LNCaP clone FGC (cell line): ENCODE measurements around the gene AP4E1.
A peak's percentile ranks its signal among the peaks of the same experiment; 100 is the strongest.
"Not testable (repeated sequence)": the region's sequence is repeated elsewhere in the genome, so short reads cannot be mapped to it uniquely, and the experiment has no call there.

ENCODE experiments used
- DNase-seq: peaks from one replicate; pipeline ENCODE4 v3.0.0-alpha.2; 2011; ENCODE audit warnings: low read depth
- H3K4me3 ChIP-seq: 2 replicates; pipeline ENCODE4 v1.5.1; 2011; ENCODE audit warnings: mild to moderate bottlenecking, low read depth, low read length, control low read depth
- TF ChIP-seq, protein P1 (sequence below): IDR thresholded peaks from 2 replicates; pipeline ENCODE4 v1.5.1; 2012; ENCODE audit warnings: mild to moderate bottlenecking; ENCODE audit not compliant: control insufficient read depth, insufficient read depth; ENCODE audit errors: extremely low read depth

AP4E1 gene

DNA sequence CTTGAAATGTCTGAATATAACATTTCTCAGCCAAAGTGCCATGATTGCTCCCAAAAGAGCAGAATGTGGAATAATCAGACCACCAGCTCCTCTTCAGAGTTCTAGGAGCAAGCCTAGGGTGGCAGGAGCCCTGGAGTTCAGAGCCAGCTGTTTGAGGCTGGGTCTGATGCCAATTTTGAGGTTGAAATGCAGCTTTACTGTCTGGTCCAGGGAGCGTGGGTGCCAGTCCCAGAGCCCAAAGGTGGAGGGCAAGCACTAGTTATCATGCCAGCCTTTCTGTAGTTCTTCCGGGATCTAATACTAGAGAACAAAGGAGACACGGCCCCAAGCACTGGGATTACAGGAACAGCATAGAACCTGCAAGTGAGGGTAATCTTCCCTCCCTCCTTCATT, 117.0 kb downstream of the AP4E1 start:
- H3K4me3 ChIP-seq, result no peak overlapping the region
- DNase-seq, result no peak
- TF ChIP-seq, protein P1, sequence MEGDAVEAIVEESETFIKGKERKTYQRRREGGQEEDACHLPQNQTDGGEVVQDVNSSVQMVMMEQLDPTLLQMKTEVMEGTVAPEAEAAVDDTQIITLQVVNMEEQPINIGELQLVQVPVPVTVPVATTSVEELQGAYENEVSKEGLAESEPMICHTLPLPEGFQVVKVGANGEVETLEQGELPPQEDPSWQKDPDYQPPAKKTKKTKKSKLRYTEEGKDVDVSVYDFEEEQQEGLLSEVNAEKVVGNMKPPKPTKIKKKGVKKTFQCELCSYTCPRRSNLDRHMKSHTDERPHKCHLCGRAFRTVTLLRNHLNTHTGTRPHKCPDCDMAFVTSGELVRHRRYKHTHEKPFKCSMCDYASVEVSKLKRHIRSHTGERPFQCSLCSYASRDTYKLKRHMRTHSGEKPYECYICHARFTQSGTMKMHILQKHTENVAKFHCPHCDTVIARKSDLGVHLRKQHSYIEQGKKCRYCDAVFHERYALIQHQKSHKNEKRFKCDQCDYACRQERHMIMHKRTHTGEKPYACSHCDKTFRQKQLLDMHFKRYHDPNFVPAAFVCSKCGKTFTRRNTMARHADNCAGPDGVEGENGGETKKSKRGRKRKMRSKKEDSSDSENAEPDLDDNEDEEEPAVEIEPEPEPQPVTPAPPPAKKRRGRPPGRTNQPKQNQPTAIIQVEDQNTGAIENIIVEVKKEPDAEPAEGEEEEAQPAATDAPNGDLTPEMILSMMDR, result no peak

DNA sequence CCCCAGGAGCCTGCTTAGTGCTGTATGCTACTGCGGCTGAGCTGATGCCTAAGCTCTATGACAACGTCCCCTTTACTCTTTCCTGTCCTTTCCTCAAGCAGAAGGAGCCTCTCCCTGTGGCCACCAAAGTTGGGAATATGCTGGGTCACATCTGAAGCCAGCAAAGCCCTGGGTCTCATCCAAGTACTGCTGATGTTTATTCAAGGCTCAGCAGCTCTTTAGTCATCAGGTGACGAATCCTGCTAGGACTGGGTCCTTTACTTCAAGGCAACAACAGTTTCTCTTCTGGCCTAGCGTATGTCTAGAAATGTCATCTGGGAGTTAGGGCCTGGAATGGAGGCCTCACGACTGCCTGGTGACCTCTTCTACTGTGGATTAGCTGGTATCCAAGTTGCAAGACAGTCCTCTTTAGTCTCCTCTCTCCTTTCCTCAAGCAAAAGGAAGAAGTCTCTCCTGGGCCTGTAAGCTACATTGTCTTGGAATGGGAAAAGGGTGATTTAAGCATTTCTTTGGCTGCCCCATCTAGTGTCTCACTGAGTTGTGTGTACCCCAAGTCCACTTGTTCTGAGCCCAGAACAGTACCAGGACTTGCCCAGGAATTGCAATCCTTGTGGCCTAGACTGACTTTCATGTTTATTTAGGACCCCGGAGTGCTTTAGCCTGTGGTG, 122.3 kb downstream of the AP4E1 start:
- no peak overlapping the region for H3K4me3 ChIP-seq
- TF ChIP-seq, protein P1, result no peak
- peak; percentile 78 for DNase-seq

DNA sequence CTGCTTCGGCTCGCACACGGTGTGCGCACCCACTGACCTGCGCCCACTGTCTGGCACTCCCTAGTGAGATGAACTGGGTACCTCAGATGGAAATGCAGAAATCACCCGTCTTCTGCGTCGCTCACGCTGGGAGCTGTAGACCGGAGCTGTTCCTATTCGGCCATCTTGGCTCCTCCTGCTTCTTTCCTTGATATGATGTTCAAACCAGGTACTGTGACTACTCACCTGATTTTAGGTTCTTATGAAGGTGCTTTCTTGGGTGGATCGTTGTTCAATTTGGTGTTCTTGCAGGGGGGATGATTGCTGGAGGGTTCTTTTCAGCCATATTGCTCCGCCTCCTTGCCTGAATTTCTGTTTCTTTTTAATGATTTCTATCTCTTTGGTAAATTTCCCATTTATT, 129.0 kb downstream of the AP4E1 start:
- not testable (repeated sequence) for DNase-seq, H3K4me3 ChIP-seq

GRCh38 chr15:51038162-51038973, 129.9 kb downstream of the AP4E1 start:
- TF ChIP-seq, protein P1, result no peak
- H3K4me3 ChIP-seq, result no peak overlapping the region
- DNase-seq, result no peak

- DNase-seq, result no peak
- no peak overlapping the region for H3K4me3 ChIP-seq
- TF ChIP-seq, protein P1, result no peak
Observed at GRCh38 chr15:51038974-51039319, 130.5 kb downstream of the AP4E1 start.

- TF ChIP-seq, protein P1, result no peak
- no peak for DNase-seq
- H3K4me3 ChIP-seq, result no peak overlapping the region
Observed at GRCh38 chr15:51044037-51044727, 135.7 kb downstream of the AP4E1 start.

DNA sequence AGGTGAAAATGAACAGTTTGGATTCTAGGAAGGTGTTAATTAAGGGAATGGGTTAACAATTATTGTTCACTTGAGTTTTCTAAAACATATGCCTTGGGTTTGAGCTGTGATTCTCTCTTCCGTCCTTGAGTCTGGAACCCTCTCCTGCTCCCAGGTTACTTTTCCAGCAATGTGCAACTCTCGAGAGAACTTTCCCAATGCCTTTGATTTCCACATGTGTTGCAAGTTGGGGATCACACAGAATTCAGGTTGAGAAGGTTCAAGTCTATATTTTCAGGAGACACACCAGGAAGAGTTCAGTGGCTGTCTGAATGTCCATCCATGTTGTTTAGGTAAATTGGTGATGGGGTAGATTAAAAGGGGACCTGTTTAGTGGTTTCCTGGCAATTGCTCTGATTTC, 137.5 kb downstream of the AP4E1 start:
- DNase-seq, result no peak
- no peak overlapping the region for H3K4me3 ChIP-seq
- TF ChIP-seq, protein P1, result no peak
